Heart left ventricle (tissue), 16 donors: ENCODE results near the gene VASH1. TPM values are rescaled to one million over a fixed set of nuclear protein-coding genes. Genes with fewer than 3 reads are reported as not detected.
"Not testable (repeated sequence)": the region's sequence is repeated elsewhere in the genome, so short reads cannot be mapped to it uniquely, and the experiment has no call there.

Source experiments
- ATAC-seq, 4 donors: fragments of 200-7000 bp; cut with Tn5 transposase; one replicate each; pipeline ENCODE4 v1.9.1; 2020 to 2022; ENCODE audit warnings: moderate library complexity in 4 of 4, mild to moderate bottlenecking in 3 of 4, moderate number of reproducible peaks in 1 of 4
- DNase-seq, 5 donors: peaks; one replicate each; pipeline ENCODE4 v3.0.0-alpha.2; 2020
- H3K27ac ChIP-seq, 12 donors: fragments of 200-600 bp; sonication (generic) in 4 of 12; one replicate each; pipeline versions ENCODE4 v1.5.0 to v1.8.0; 2016 to 2022; ENCODE audit warnings: mild to moderate bottlenecking in 2 of 12
- H3K27me3 ChIP-seq, 9 donors: fragments of 200-600 bp; sonication (generic) in 2 of 9; one replicate each; pipeline versions ENCODE4 v1.5.1 to v1.8.0; 2016 to 2022; ENCODE audit warnings: mild to moderate bottlenecking in 3 of 9
- H3K36me3 ChIP-seq, 9 donors: fragments of 200-600 bp; sonication (generic) in 2 of 9; one replicate each; pipeline versions ENCODE4 v1.5.0 to v1.8.0; 2018 to 2022; ENCODE audit warnings: mild to moderate bottlenecking in 2 of 9
- H3K4me1 ChIP-seq, 12 donors: fragments of 200-600 bp; sonication (generic) in 4 of 12; one replicate each; pipeline versions ENCODE4 v1.5.0 to v1.8.0; 2016 to 2022; ENCODE audit warnings: mild to moderate bottlenecking in 3 of 12
- H3K4me3 ChIP-seq, 12 donors: fragments of 200-600 bp; sonication (generic) in 4 of 12; one replicate each; pipeline versions ENCODE4 v1.5.0 to v1.8.0; 2017 to 2022; ENCODE audit warnings: mild to moderate bottlenecking in 9 of 12, moderate library complexity in 4 of 12
- H3K9me3 ChIP-seq, 12 donors: fragments of 200-600 bp; sonication (generic) in 4 of 12; one replicate each; pipeline versions ENCODE4 v1.5.0 to v1.8.0; 2016 to 2022; ENCODE audit warnings: mild to moderate bottlenecking in 1 of 12
- POLR2A ChIP-seq, 2 donors: fragments of 450-650 bp; IDR thresholded peaks; one replicate each; pipeline ENCODE4 v1.6.1; 2017; ENCODE audit warnings: antibody characterized with exemption in 2 of 2, mild to moderate bottlenecking in 2 of 2, moderate library complexity in 2 of 2
- WGBS, 4 donors: extraction: QIAGEN DNeasy Blood & Tissue Kit in 2 of 4; methylation state at CpG; one replicate each; pipeline versions ENCODE4 v1.1.5 to v1.1.7; 2013 to 2018; 5-methylcytosine and 5-hydroxymethylcytosine counted together
- intact Hi-C, 10 donors: fragments of 100-400 bp; cut with DNase I; formaldehyde crosslinking; loops; one replicate each; pipeline versions ENCODE4 v1.11.1 to v1.14.2; 2022
- polyA plus RNA-seq, 2 donors: library from polyadenylated mRNA; stranded (reverse); fragments of 200-250 nt; gene quantifications; one replicate each; pipeline ENCODE4 v1.2.3, GENCODE V29; 2013
- total RNA-seq, 9 donors: library from RNA; depleted of rRNA in 2 of 9; stranded (reverse); fragments of >200 nt in 2 of 9; fragmentation: NEBNext Ultra II Directional in 3 of 9; extraction: Animal tissue kit (Norgen Biotek cat#: 25700) in 3 of 9; gene quantifications; one replicate each; pipeline versions ENCODE4 v1.1.0 to v1.2.4, GENCODE V29; 2016 to 2023
- TF ChIP-seq, protein P1 (sequence below), 12 donors: fragments of 200-600 bp; sonication (generic) in 4 of 12; IDR thresholded peaks; one replicate each; pipeline versions ENCODE4 v1.5.0 to v1.8.0; 2018 to 2022; ENCODE audit warnings: antibody characterized with exemption in 12 of 12, mild to moderate bottlenecking in 5 of 12
- donor health status: ischemic (EF 13 %, LVEDD 7.1; RV severe dilation, severe dysfunction).
- donor health status: healthy with polysubstance abuse.
- donor health status: DM: no; HTN: yes; CAD: no.
- donor health status: DM: no; HTN: no; CAD: no.
- donor health status: ischemic (EF 25% LVEDD 6.9; RV normal size, moderate dysfunction).
- donor health status: ischemic (EF 25% LVEDD 5.7; RV mildly dilated, moderate dysfunction).
- donor health status: healthy.
- donor health status: DM: yes; HTN: yes; CAD: no.
- donor health status: ischemic (EF 35%, LVEDD 5.7; RV mildly dilated, moderate dysfunction).
- donor health status: nonischemic (EF 11% LVEDD 7.7; RV severe dilation, severe dysfunction).
- donor health status: DM: yes; HTN: yes; CAD: no.
- donor health status: PGD.
- donor health status: ischemic (EF 29% LVEDD 5.4; RV normal size, mild dysfunction).
- donor health status: nonischemic (EF 23%, LVEDD 6.1; RV moderate dilation, normal function).

Gene VASH1
- total and polyA plus RNA-seq, 11 donors = 7.8 to 30.8 (median 11.1) TPM

DNA sequence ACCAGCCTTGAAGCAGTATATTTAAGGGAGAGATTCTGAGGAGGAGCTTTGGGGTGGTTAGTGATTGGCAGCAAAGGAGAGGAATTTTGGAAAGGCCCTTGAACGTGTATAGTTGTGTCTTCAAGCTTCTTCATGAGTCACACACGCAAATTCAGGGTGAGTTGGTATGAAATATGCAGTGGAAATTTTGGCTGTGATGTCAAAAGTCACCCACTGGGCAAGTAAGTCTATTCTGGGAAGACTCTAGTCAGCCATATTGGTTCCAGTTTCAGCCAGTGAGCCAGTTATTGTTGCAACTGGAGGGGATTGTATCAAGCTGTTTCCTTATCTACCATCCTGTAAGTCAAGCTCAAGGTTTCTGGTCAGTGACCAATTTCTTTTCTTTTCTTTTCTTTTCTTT lies 32.0 kb upstream of the VASH1 start:
- Histone ChIP-seq H3K4me3 (no peak overlapping the region), H3K27me3 (no peaks in the 10 kb centered on the region), H3K27ac (peak overlapping the region in 2 of 12 donors; percentile 83 to 84), H3K4me1 (peaks cover 0 to 33% (median 12%) of the 10 kb centered on the region in 12 donors), H3K9me3 (no peaks in the 10 kb centered on the region), H3K36me3 (no peaks in the 10 kb centered on the region)
- DNase-seq (no peak), ATAC-seq (no peak)
- TF ChIP-seq, protein P1, sequence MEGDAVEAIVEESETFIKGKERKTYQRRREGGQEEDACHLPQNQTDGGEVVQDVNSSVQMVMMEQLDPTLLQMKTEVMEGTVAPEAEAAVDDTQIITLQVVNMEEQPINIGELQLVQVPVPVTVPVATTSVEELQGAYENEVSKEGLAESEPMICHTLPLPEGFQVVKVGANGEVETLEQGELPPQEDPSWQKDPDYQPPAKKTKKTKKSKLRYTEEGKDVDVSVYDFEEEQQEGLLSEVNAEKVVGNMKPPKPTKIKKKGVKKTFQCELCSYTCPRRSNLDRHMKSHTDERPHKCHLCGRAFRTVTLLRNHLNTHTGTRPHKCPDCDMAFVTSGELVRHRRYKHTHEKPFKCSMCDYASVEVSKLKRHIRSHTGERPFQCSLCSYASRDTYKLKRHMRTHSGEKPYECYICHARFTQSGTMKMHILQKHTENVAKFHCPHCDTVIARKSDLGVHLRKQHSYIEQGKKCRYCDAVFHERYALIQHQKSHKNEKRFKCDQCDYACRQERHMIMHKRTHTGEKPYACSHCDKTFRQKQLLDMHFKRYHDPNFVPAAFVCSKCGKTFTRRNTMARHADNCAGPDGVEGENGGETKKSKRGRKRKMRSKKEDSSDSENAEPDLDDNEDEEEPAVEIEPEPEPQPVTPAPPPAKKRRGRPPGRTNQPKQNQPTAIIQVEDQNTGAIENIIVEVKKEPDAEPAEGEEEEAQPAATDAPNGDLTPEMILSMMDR (IDR thresholded peaks at IDR 0.05) = no peak
- TF ChIP-seq POLR2A (IDR thresholded peaks at IDR 0.05) = no peak
- intact Hi-C loops = no loop called here
- 88 to 92% (median 89%) methylated on average over 2 of the region's 2 CpGs for WGBS, 4 donors

DNA sequence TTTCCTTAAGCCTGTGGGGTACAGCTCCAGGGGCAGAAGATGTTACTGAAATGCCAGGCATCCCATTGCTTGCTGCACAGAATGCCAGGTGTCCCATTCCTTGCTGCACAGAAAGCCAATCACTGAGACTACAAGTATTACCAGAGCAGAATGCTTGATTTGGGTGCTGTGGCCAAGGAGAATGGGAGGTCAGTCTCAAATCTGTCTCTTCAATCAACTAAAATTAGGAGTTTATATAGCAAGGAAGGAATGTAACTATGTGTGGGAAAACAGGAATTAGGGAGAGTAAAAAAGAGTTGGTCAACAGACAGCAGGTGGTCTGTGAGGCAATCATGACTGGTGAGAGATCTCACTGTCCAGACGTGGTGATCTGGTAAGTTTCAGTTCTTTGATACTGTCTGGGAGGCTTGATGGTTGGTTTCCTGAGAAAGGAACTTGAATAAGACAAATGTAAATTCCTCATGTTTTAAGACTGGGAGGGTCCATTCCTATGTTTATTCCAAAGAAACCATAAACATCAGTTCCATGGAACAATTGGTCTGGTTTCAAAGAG lies 31.2 kb upstream of the VASH1 start:
- Histone ChIP-seq H3K4me1 (peaks cover 0 to 33% (median 12%) of the 10 kb centered on the region in 12 donors), H3K27ac (peak overlapping the region in 4 of 12 donors; percentile 10 to 43 (median 38)), H3K4me3 (no peak overlapping the region), H3K9me3 (no peaks in the 10 kb centered on the region), H3K27me3 (no peaks in the 10 kb centered on the region), H3K36me3 (no peaks in the 10 kb centered on the region)
- intact Hi-C loops = no loop called here
- no peak for ATAC-seq
- 38 to 57% (median 42%) methylated on average over 1 of the region's 1 CpG for WGBS, 4 donors
- TF ChIP-seq, protein P1 (IDR thresholded peaks at IDR 0.05) = no peak
- TF ChIP-seq POLR2A (IDR thresholded peaks at IDR 0.05) = no peak
- DNase-seq = no peak

DNA sequence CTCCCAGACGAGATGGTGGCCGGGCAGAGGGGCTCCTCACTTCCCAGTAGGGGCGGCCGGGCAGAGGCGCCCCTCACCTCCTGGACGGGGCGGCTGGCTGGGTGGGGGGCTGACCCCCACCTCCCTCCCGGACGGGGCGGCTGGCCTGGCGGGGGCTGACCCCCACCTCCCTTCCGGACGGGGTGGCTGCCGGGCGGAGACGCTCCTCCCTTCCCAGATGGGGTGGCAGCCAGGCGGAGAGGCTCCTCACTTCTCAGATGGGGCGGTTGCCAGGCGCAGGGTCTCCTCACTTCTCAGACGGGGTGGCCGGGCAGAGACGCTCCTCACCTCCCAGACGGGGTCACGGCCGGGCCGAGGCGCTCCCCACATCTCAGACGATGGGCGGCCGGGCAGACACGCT lies 26.8 kb upstream of the VASH1 start:
- H3K27ac ChIP-seq, H3K36me3 ChIP-seq, H3K27me3 ChIP-seq, ATAC-seq, H3K4me3 ChIP-seq, intact Hi-C loops, DNase-seq: not testable (repeated sequence)
- Histone ChIP-seq H3K9me3 (peaks cover 0 to 36% (median 1%) of the 10 kb centered on the region in 12 donors), H3K4me1 (peaks cover 0 to 10% (median 4%) of the 10 kb centered on the region in 12 donors)
- 93 to 97% (median 94%) methylated on average over 10 to 31 of the region's 31 CpGs for WGBS, 4 donors

DNA sequence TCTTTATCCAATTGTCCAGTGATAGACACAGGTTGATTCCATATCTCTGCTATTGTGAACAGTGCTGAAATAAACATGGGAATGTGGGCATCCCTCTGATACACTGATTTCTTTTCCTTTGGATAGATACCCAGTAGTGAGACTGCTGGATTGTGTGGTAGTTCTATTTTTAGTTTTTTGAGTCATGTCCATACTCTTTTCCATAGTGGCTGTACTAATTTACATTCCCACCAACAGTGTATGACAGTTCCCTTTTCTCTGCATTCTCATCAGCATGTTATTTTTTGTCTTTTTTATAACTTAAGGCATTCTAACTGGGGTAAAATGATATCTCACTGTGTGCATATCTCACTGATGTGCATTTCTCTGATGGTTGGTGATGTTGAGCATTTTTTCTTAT lies 24.8 kb upstream of the VASH1 start:
- TF ChIP-seq POLR2A (IDR thresholded peaks at IDR 0.05) = no peak
- TF ChIP-seq, protein P1 (IDR thresholded peaks at IDR 0.05) = no peak
- DNase-seq (no peak), ATAC-seq (no peak)
- Histone ChIP-seq H3K9me3 (peaks cover 0 to 56% (median 12%) of the 10 kb centered on the region in 12 donors), H3K4me3 (no peak overlapping the region), H3K27me3 (no peaks in the 10 kb centered on the region), H3K4me1 (no peaks in the 10 kb centered on the region), H3K27ac (no peak overlapping the region), H3K36me3 (peaks cover 0 to 1% (median 0%) of the 10 kb centered on the region in 9 donors)
- intact Hi-C loops = no loop called here

DNA sequence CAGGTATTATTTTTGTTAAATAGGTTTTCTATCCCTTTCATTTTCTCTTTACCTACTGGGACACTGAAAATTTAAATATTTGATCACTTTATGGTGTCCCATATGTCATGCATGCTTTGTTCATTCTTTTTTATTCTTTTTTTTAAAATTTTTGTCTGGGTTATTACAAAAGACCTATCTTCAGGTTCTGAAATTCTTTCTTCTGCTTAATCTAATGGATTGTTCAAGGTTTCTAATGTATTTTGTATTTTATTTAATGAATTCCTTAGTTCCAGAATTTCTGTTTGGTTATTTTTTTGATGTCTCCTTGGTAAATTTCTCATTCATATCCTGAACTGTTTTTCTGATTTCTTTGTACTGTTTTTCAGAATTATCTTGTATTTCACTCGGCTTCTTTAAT lies 20.2 kb upstream of the VASH1 start:
- WGBS, 4 donors = 92 to 96% (median 95%) methylated on average over 1 of the region's 1 CpG
- Histone ChIP-seq H3K4me1 (peaks cover 0 to 7% (median 0%) of the 10 kb centered on the region in 12 donors), H3K27me3 (no peaks in the 10 kb centered on the region), H3K4me3 (no peak overlapping the region), H3K9me3 (peaks cover 0 to 64% (median 15%) of the 10 kb centered on the region in 12 donors), H3K27ac (no peak overlapping the region), H3K36me3 (peaks cover 0 to 11% (median 0%) of the 10 kb centered on the region in 9 donors)
- TF ChIP-seq POLR2A (IDR thresholded peaks at IDR 0.05) = no peak
- TF ChIP-seq, protein P1 (IDR thresholded peaks at IDR 0.05) = no peak
- no peak for ATAC-seq
- no peak for DNase-seq
- intact Hi-C loops = no loop called here
